OCI-LY7 (cell line): ENCODE data around the gene SIRT6.

Experiments used
- EZH2phosphoT487 ChIP-seq: fragments of 200-600 bp; sonication (generic); IDR thresholded peaks from 2 replicates; pipeline ENCODE4 v1.6.1; 2018; ENCODE audit warnings: low read depth, borderline replicate concordance, mild to moderate bottlenecking, mixed run types, antibody characterized with exemption, low read length, moderate library complexity, mixed read lengths
- TF ChIP-seq, protein P1 (sequence below): fragments of 200-600 bp; sonication (generic); conservative IDR thresholded peaks from 2 replicates; pipeline ENCODE4 v1.5.1; 2014; ENCODE audit warnings: mild to moderate bottlenecking, antibody characterized with exemption, low read length, moderate library complexity, mixed read lengths

DNA sequence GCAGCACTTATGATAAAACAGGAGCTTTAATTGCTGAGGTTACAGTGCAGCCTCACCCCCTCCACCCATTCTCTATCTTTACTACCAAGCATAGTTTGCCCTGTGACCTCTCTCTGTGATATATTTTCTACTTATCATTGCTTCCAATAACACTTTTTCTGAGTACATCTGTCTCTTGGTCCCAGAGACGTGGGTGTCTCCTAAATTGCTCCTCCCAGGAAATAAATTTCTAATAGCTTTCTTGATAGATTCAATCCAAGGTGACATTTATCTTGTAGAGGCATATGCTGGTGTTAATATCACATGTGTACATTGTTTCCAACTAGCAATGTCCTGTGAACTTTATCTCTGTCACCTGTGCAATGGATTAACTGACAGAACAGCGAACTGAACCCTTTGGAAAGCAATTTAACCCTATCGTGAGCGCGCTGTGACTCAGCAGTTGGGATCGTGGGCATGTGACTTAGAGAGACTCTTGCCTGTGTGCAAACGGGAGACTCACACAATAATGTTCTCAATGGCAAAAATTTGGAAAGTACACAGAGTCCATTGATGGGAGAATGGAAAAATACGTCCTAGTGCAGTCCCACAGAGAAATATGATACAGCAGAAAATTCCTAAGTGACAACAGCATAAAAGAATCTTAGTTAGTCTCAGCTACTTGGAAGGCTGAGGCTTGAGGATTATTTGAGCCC, 51.5 kb downstream of the SIRT6 start:
- TF ChIP-seq, protein P1, sequence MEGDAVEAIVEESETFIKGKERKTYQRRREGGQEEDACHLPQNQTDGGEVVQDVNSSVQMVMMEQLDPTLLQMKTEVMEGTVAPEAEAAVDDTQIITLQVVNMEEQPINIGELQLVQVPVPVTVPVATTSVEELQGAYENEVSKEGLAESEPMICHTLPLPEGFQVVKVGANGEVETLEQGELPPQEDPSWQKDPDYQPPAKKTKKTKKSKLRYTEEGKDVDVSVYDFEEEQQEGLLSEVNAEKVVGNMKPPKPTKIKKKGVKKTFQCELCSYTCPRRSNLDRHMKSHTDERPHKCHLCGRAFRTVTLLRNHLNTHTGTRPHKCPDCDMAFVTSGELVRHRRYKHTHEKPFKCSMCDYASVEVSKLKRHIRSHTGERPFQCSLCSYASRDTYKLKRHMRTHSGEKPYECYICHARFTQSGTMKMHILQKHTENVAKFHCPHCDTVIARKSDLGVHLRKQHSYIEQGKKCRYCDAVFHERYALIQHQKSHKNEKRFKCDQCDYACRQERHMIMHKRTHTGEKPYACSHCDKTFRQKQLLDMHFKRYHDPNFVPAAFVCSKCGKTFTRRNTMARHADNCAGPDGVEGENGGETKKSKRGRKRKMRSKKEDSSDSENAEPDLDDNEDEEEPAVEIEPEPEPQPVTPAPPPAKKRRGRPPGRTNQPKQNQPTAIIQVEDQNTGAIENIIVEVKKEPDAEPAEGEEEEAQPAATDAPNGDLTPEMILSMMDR = no peak
- TF ChIP-seq EZH2phosphoT487 = no peak
